C4-2B (cell line): ENCODE results near the gene RP9.

Experiments
- H3K27ac ChIP-seq: fragments of 450-650 bp; 2 replicates; pipeline ENCODE4 v1.5.1; 2017
- ZFX ChIP-seq: fragments of 450-650 bp; IDR thresholded peaks from 2 replicates; pipeline ENCODE4 v1.6.1; 2017
- TF ChIP-seq, protein P1 (sequence below): fragments of 450-650 bp; conservative IDR thresholded peaks from 2 replicates; pipeline ENCODE4 v1.5.1; 2017; ENCODE audit warnings: mild to moderate bottlenecking

The RP9 gene

DNA sequence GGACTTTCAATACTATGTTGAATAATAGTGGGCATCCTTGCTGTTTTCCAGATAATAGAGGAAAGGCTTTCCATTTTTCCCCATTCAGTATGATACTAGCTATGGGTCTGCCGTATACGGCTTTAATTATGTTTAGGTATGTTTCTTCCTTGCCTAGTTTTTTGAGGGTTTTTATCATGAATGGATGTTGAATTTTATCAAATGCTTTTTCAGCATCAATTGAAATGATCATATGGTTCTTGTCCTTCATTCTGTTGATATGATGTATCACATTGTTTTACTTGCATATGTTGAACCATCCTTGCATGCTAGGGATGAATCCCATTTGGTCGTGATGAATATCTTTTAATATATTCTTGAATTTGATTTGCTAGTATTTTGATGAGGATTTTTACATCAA, 9.2 kb upstream of the RP9 start:
- no peak for TF ChIP-seq ZFX
- TF ChIP-seq, protein P1, sequence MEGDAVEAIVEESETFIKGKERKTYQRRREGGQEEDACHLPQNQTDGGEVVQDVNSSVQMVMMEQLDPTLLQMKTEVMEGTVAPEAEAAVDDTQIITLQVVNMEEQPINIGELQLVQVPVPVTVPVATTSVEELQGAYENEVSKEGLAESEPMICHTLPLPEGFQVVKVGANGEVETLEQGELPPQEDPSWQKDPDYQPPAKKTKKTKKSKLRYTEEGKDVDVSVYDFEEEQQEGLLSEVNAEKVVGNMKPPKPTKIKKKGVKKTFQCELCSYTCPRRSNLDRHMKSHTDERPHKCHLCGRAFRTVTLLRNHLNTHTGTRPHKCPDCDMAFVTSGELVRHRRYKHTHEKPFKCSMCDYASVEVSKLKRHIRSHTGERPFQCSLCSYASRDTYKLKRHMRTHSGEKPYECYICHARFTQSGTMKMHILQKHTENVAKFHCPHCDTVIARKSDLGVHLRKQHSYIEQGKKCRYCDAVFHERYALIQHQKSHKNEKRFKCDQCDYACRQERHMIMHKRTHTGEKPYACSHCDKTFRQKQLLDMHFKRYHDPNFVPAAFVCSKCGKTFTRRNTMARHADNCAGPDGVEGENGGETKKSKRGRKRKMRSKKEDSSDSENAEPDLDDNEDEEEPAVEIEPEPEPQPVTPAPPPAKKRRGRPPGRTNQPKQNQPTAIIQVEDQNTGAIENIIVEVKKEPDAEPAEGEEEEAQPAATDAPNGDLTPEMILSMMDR, result no peak
- H3K27ac ChIP-seq, result no peak overlapping the region

DNA sequence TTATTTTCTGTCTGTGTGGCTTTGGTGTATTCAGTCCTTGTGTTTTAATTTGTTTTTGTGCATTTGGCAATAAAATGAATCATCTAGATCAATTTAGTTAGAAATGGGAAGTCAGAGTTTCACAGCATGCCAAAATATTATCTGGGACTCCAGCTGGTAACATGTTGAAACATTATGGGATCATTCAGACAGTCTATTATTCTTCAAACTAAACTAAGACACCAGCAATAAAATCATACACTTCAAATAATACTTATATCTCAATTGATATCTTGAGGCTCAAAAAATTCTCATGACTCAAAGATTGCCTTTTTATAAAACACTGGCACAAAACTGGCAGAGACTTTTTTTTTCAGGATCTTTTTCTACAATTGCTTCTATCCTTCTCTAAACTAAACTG, 5.8 kb upstream of the RP9 start:
- TF ChIP-seq, protein P1, result no peak
- TF ChIP-seq ZFX, result no peak
- no peak overlapping the region for H3K27ac ChIP-seq

DNA sequence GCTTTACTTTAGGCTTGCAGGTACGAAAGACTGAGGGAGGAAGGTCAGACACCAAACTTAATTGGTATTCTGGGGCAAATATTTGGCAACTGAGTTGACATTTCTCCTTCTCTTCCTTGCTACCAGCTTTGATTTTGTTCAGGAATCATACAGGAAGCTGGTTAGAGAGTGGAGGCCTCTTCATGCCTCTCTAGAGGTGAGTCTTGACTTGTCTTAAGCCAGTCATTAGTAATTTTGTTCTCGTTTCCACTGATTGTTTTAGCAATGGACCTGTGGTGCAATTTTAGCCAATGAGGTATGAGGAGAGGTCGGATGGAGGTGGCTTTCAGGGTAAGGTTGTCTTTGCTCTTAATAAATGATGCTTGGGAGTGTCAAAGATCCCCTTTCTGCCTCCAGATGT, 2.4 kb upstream of the RP9 start:
- no peak overlapping the region for H3K27ac ChIP-seq
- TF ChIP-seq, protein P1, result no peak
- no peak for TF ChIP-seq ZFX

DNA sequence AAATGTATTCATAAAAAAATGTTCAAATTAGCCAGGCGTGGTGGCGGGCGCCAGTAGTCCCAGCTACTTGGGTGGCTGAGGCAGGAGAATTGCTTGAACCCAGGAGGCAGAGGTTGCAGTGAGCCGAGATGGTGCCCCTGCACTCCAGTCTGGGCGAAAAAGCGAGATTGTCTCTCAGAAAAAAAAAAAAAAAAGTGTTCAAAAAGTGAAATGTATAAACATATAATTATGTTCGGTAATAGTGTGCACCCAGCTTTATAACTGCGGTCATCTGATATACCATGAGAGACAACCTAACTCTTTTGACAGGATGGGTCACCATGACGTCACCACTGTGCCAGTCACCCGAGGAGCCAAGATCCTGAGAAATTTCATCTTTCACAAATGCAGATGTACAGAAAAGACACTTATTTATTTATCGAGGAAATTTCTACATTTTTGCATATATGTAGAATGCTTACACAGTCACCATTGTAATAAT, 594 bp upstream of the RP9 start:
- no peak for TF ChIP-seq ZFX
- TF ChIP-seq, protein P1, result peak; percentile 56; the same call in 1 of the 2 replicates
- peak overlapping the region; percentile 72; the same call in 1 of the 2 replicates for H3K27ac ChIP-seq

DNA sequence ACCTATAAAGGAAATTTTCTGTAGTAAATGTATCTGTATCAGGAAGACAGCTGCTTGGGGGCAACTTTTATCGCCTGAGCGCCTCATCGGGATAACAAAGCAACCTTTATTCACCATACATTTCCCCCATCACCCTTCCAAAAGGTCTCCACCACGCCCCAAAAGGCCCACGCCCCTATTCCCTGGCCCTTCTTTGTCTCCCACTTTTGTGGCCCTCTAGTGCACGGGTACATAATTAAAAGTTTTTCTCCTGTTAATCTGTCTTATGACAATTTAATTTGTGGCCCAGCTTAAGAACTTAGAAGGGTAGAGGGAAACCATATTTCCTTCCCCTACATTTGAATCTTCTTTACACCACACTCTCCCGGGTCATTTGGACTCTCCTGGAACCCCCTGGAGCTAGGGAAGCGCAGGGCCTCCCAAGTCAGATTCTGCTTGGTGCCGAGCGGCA, 625 bp downstream of the RP9 start:
- TF ChIP-seq, protein P1, result no peak
- no peak for TF ChIP-seq ZFX
- peak overlapping the region; percentile 72 for H3K27ac ChIP-seq

DNA sequence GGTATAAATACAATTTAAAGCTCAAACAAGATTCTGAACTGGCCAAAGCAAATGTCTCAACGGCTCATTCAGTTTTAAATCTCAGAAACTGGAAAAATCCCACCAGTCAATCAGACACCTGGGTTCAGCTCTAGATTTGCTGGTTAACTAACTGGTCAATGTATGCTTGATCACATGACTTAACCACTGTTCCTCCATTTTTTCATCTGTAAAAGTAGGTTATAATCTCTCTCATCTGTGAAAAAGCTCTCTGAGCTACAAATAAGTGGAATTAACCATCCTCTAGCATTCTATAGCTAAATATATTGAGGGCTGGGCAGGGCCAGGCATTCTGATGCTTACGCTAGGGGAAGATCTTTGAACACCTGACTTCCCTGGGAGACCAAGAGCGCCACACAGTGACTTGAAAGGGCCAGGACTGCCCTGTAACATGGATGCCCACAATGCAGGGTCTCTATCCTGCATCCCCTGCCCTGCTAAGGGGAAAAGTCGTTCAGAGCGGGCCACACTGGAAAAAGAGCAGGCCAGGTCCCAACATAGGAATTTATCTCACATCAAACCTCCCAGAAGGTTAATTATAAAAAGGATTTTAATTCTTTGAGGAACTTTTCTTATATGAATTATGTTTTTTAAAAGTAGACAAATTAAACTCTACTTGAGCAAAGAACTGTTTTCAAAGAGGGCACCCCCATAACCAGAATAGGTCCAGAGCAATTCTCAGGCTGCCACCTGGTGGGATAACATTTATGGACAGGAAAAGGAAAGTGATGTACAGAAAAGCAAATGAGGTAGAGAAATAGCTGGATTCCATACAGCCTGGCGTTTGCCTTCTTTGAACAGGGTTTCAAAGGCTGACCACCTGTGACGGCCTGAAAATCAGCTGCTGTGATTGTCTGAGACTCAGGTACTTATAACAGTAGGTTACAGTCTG, 1.8 kb downstream of the RP9 start:
- no peak for TF ChIP-seq ZFX
- TF ChIP-seq, protein P1, result peak; percentile 62
- no peak overlapping the region for H3K27ac ChIP-seq

DNA sequence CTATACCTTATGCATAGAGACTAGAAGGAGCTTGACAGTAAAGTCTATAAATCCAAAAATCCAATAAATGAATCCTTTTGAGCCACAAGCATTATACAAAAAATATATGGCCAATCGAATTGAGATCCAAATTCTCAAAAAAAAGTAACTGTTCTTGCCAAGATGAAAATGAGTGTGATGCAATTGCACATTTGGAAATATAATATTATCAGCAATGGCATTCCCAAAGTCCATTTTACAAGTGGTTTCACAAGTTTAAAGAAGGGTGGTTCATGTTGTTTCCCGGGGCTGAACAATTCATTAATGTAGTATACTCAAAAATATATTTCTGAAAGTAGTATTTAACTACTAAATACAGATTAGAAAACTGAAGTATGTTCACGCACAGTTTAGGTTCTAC, 7.3 kb downstream of the RP9 start:
- no peak overlapping the region for H3K27ac ChIP-seq
- no peak for TF ChIP-seq ZFX
- TF ChIP-seq, protein P1, result no peak
